Cardiac septum (tissue), 1 donor: Measurements from ENCODE around the gene PSMB5. TPM values are rescaled to one million over a fixed set of nuclear protein-coding genes. Genes with fewer than 3 reads are reported as not detected.
A peak's percentile ranks its signal among the peaks of the same experiment; 100 is the strongest.

Experiments
- DNase-seq: peaks from one replicate; pipeline ENCODE4 v3.0.0-alpha.2; 2020; ENCODE audit warnings: low spot score
- intact Hi-C: fragments of 100-400 bp; cut with DNase I; formaldehyde crosslinking; loops from one replicate; pipeline ENCODE4 v1.14.0; 2022
- total RNA-seq: library from RNA; stranded (reverse); fragmentation: NEBNext Ultra II Directional; extraction: Animal tissue kit (Norgen Biotek cat#: 25700); gene quantifications from one replicate; pipeline ENCODE4 v1.2.1, GENCODE V29; 2021
- donor health status: DM: no; HTN: no; CAD: no.

The PSMB5 gene
- total RNA-seq, 1 donor from 2014 or later = 120 TPM

DNA sequence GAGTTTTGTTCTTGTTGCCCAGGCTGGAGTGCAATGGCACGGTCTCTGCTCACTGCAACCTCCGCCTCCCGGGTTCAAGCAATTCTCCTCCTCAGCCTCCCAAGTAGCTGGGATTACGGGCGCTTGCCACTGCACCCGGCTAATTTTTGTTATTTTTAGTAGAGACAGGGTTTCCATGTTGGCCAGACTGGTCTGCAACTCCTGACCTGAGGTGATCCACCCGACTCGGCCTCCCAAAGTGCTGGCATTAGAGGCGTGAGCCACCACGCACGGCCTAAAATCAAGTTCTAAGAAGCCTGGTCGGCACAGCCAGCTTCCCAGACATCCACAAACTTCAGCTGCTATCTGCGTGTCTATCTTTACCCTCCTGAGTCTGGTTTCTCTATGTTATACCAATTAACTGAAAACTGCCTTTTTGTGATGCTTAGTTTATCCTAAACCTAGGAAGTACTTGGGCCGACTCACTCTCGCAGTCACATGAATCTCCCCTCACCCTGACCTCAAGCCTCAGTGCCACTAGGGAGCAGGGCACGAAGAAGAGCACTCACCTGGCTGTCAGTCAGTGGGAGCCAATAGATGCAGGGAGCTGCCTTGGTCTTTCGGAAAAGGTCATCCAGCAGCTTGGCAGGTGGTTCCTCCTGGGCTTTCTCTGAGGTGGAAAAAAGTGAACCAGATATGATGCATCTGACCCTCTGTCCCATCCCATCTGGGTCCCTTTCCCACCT is 26.0 kb upstream of the PSMB5 start:
- no peak for DNase-seq
- intact Hi-C loops = no loop called here

- DNase-seq = no peak
- intact Hi-C loops = loop anchor here (1.0 to 5.0 kb wide), 2 partner anchors 52 to 73 kb away; no protein-coding TSS in a partner anchor
Observed at GRCh38 chr14:23058654-23059504, 24.2 kb upstream of the PSMB5 start.

GRCh38 chr14:23057757-23058653 is 23.3 kb upstream of the PSMB5 start:
- intact Hi-C loops = loop anchor here (1.0 to 5.0 kb wide), 2 partner anchors 51 to 72 kb away; no protein-coding TSS in a partner anchor
- DNase-seq = peak; percentile 93

GRCh38 chr14:23056956-23057756 is 22.5 kb upstream of the PSMB5 start, which contains the start of gene CDH24:
Gene CDH24, minus strand, starts transcription at chr14:23057520. Its CDS starts 1,787 bp downstream, at chr14:23055733.
- intact Hi-C loops = loop anchor here (5.0 kb wide), 1 partner anchor 50 kb away; no protein-coding TSS in a partner anchor
- peak; percentile 83 for DNase-seq

GRCh38 chr14:23056145-23056955 is 21.6 kb upstream of the PSMB5 start:
- DNase-seq = no peak
- intact Hi-C loops = loop anchor here (5.0 kb wide), 1 partner anchor 49 kb away; no protein-coding TSS in a partner anchor

GRCh38 chr14:23055621-23056144 is 21.0 kb upstream of the PSMB5 start:
- intact Hi-C loops = loop anchor here (5.0 kb wide), 1 partner anchor 48 kb away; no protein-coding TSS in a partner anchor
- DNase-seq = no peak

DNA sequence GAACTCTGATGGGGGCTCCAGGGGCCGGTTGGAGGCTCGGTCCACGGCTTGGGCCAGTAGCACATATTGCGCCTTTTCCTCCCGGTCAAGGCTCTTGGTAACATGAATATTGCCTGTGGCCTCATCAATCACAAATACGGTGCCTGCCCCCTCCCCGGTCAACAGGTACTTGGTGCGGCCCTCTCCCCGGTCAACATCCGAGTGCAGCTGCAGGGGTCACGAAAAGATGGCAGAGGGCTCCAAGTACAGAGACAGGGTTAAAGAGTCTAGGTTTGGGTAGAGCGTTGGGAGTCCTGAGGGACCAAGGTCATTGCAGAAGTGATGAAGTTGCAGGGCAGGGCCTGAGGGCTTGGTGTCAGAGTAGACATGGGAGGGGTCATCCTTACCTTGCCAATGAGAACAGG is 20.4 kb upstream of the PSMB5 start:
- no peak for DNase-seq
- intact Hi-C loops = loop anchor here (5.0 kb wide), 1 partner anchor 48 kb away; no protein-coding TSS in a partner anchor

GRCh38 chr14:23054000-23054811 is 19.5 kb upstream of the PSMB5 start:
- no peak for DNase-seq
- intact Hi-C loops = no loop called here

GRCh38 chr14:23053426-23053825 is 18.7 kb upstream of the PSMB5 start:
- intact Hi-C loops = no loop called here
- DNase-seq = no peak

- intact Hi-C loops = no loop called here
- peak; percentile 38 for DNase-seq
Observed at GRCh38 chr14:23052671-23053070, 18.0 kb upstream of the PSMB5 start.

GRCh38 chr14:23052182-23052623 is 17.5 kb upstream of the PSMB5 start:
- intact Hi-C loops = no loop called here
- peak; percentile 67 for DNase-seq

GRCh38 chr14:23051141-23052057 is 16.7 kb upstream of the PSMB5 start:
- no peak for DNase-seq
- intact Hi-C loops = no loop called here

- DNase-seq = no peak
Observed at GRCh38 chr14:23049011-23049410, 14.3 kb upstream of the PSMB5 start.

GRCh38 chr14:23047751-23048693 is 13.3 kb upstream of the PSMB5 start:
- intact Hi-C loops = no loop called here
- no peak for DNase-seq

More at GRCh38 chr14:23049011-23049410, 14.3 kb upstream of the PSMB5 start:
- intact Hi-C loops = no loop called here
